HCT116 (cell line): ENCODE data around the gene COG6. TPM values are rescaled to one million over a fixed set of nuclear protein-coding genes. Genes with fewer than 3 reads are reported as not detected.

Experiments used
- ATAC-seq: fragments of 200-7000 bp; cut with Tn5 transposase; 2 replicates; pipeline ENCODE4 v1.9.1; 2020; ENCODE audit warnings: mild to moderate bottlenecking, moderate library complexity
- BruUV-seq: library from RNA; stranded (reverse); fragments of 400-500 nt; replicated peaks from 2 replicates; lab custom pipeline; 2021; lab: Mats Ljungman, UMichigan
- CTCF ChIA-PET: fragments of 300-600 bp; sonication (Branson Sonifier 250); formaldehyde crosslinking; loops from one replicate; lab custom pipeline; 2021; ENCODE audit warnings: antibody characterized with exemption; lab: Charles Lee
- POLR2A ChIA-PET: fragments of 300-600, 350-600 bp; sonication (Branson Sonifier 250); formaldehyde crosslinking; loops from one replicate; lab custom pipeline; 2021; ENCODE audit warnings: antibody characterized with exemption; lab: Charles Lee
- RAD21 ChIA-PET, 2 experiments: fragments of 300-600 bp; sonication (Branson Sonifier 250); formaldehyde crosslinking; loops; one replicate each; lab custom pipeline; 2023; ENCODE audit warnings: low total read pairs in 2 of 2; ENCODE audit not compliant: uncharacterized antibody in 2 of 2, unreplicated experiment in 2 of 2, low non-redundant PET in 1 of 2; lab: Charles Lee
- DNase-seq: peaks from one replicate; pipeline ENCODE4 v3.0.0-alpha.2; 2010; ENCODE audit warnings: low read depth, low spot score
- H2AFZ ChIP-seq: fragments of 200-600 bp; shearing (Covaris generic), sonication (generic); 2 replicates; pipeline ENCODE4 v1.6.1; 2017; ENCODE audit warnings: low read depth, mixed run types, mixed read lengths, antibody characterized with exemption, low read length; ENCODE audit not compliant: poor library complexity, severe bottlenecking
- H3K27ac ChIP-seq: 2 replicates; pipeline ENCODE4 v1.5.1; 2012; ENCODE audit warnings: low read depth, low read length
- H3K27me3 ChIP-seq: fragments of 200-600 bp; sonication (generic); 2 replicates; pipeline ENCODE4 v1.6.1; 2016; ENCODE audit warnings: mixed run types, low read length, mixed read lengths; ENCODE audit not compliant: insufficient read depth
- H3K36me3 ChIP-seq, 2 experiments: fragments of 200-500 bp in 1 of 2; fragments of 200-600 bp in 1 of 2; sonication (Bioruptor generic) in 1 of 2; sonication (generic) in 1 of 2; 2 replicates each; pipeline versions ENCODE4 v1.5.1 to v1.6.1; 2014 to 2016; ENCODE audit warnings: low read length in 2 of 2, inconsistent platforms in 1 of 2, mixed read lengths in 1 of 2, mixed run types in 1 of 2; ENCODE audit not compliant: insufficient read depth in 2 of 2, control insufficient read depth in 1 of 2
- H3K4me1 ChIP-seq, 2 experiments: fragments of 200-600 bp in 1 of 2; sonication (generic) in 1 of 2; 2 replicates each; pipeline versions ENCODE4 v1.5.1 to v1.6.1; 2012 to 2017; ENCODE audit warnings: low read length in 2 of 2, inconsistent platforms in 1 of 2, mild to moderate bottlenecking in 1 of 2, mixed read lengths in 1 of 2, mixed run types in 1 of 2, moderate library complexity in 1 of 2; ENCODE audit not compliant: insufficient read depth in 2 of 2, control insufficient read depth in 1 of 2
- H3K4me2 ChIP-seq: fragments of 200-600 bp; sonication (generic); 2 replicates; pipeline ENCODE4 v1.6.1; 2017; ENCODE audit warnings: mixed run types, low read length, mixed read lengths
- H3K4me3 ChIP-seq, 2 experiments: fragments of 200-600 bp in 1 of 2; sonication (generic) in 1 of 2; replicated peaks in 1 of 2; 2 replicates each; pipeline ENCODE4 v1.5.1; 2011 to 2016; ENCODE audit warnings: low read length in 2 of 2, control low read depth in 1 of 2, low read depth in 1 of 2, mild to moderate bottlenecking in 1 of 2, mixed read lengths in 1 of 2, mixed run types in 1 of 2
- H3K79me2 ChIP-seq: fragments of 200-600 bp; sonication (generic); 2 replicates; pipeline ENCODE4 v1.6.1; 2017; ENCODE audit warnings: mild to moderate bottlenecking, mixed run types, low read length, moderate library complexity, mixed read lengths; ENCODE audit not compliant: insufficient read depth
- H3K9ac ChIP-seq: fragments of 200-600 bp; sonication (generic); 2 replicates; pipeline ENCODE4 v1.6.1; 2016; ENCODE audit warnings: low read length, mixed read lengths
- H3K9me2 ChIP-seq: fragments of 200-600 bp; sonication (generic), shearing (Covaris generic); 2 replicates; pipeline ENCODE4 v1.6.1; 2017; ENCODE audit warnings: mixed run types, mild to moderate bottlenecking, moderate library complexity; ENCODE audit not compliant: insufficient read depth
- H3K9me3 ChIP-seq, 2 experiments: fragments of 200-500 bp in 1 of 2; fragments of 200-600 bp in 1 of 2; sonication (Bioruptor generic) in 1 of 2; sonication (generic) in 1 of 2; 2 replicates each; pipeline ENCODE4 v1.6.1; 2014 to 2017; ENCODE audit warnings: low read length in 2 of 2, mixed read lengths in 2 of 2, inconsistent platforms in 1 of 2, low read depth in 1 of 2, mild to moderate bottlenecking in 1 of 2, mixed run types in 1 of 2, moderate library complexity in 1 of 2; ENCODE audit not compliant: control insufficient read depth in 1 of 2, insufficient read depth in 1 of 2
- H4K20me1 ChIP-seq: fragments of 200-600 bp; sonication (generic), shearing (Covaris generic); 2 replicates; pipeline ENCODE4 v1.6.1; 2017; ENCODE audit warnings: mixed run types, mild to moderate bottlenecking, moderate library complexity; ENCODE audit not compliant: insufficient read depth
- CEBPB ChIP-seq: IDR thresholded peaks from 2 replicates; pipeline ENCODE4 v1.6.1; 2012; ENCODE audit warnings: low read depth
- JUND ChIP-seq: IDR thresholded peaks from 2 replicates; pipeline ENCODE4 v1.6.1; 2012
- MAX ChIP-seq: IDR thresholded peaks from 2 replicates; pipeline ENCODE4 v1.6.1; 2012
- POLR2AphosphoS5 ChIP-seq: IDR thresholded peaks from 2 replicates; pipeline ENCODE4 v1.6.1; 2011; ENCODE audit warnings: mild to moderate bottlenecking, low read depth, low read length, moderate library complexity
- RAD21 ChIP-seq: IDR thresholded peaks from 2 replicates; pipeline ENCODE4 v1.6.1; 2012; ENCODE audit warnings: low read depth, mild to moderate bottlenecking
- SP1 ChIP-seq: IDR thresholded peaks from 2 replicates; pipeline ENCODE4 v1.6.1; 2012; ENCODE audit warnings: low read depth
- TCF7L2 ChIP-seq: IDR thresholded peaks from 2 replicates; pipeline ENCODE4 v1.7.0; 2011; ENCODE audit warnings: borderline replicate concordance, inconsistent platforms; ENCODE audit not compliant: insufficient read depth, insufficient read length; ENCODE audit errors: extremely low read depth
- intact Hi-C: fragments of 100-400 bp; cut with micrococcal nuclease; formaldehyde crosslinking; loops from 2 replicates; pipeline ENCODE4 v1.10.0; 2022
- total RNA-seq: library from RNA; stranded (reverse); gene quantifications from one replicate; pipeline ENCODE4 v1.2.1, GENCODE V29; 2021; ENCODE audit not compliant: unreplicated experiment
- TF ChIP-seq, protein P1 (sequence below), 3 experiments: fragments of 200-600 bp in 1 of 3; sonication (generic) in 1 of 3; IDR thresholded peaks in 2 of 3; conservative IDR thresholded peaks in 1 of 3; 2 replicates each; pipeline ENCODE4 v1.5.1; 2012 to 2017; ENCODE audit warnings: low read depth in 2 of 3, low read length in 2 of 3, antibody characterized with exemption in 1 of 3, borderline replicate concordance in 1 of 3, control low read depth in 1 of 3, mild to moderate bottlenecking in 1 of 3, mixed read lengths in 1 of 3, mixed run types in 1 of 3, moderate library complexity in 1 of 3; ENCODE audit not compliant: insufficient read depth in 1 of 3
- TF ChIP-seq, protein P2 (sequence below): IDR thresholded peaks from 2 replicates; pipeline ENCODE4 v1.6.1; 2012; ENCODE audit warnings: low read depth

The COG6 gene
- total RNA-seq, 1 experiment from 2014 or later = 33.6 TPM

GRCh38 chr13:39737047-39737446 is 81.6 kb downstream of the COG6 start:
- ATAC-seq = no peak
- no peak for DNase-seq
- CTCF ChIA-PET = no interaction called here
- no peak overlapping the region for H3K4me3 ChIP-seq
- H3K36me3 ChIP-seq = no peaks in the 10 kb centered on the region
- no peaks in the 10 kb centered on the region for H3K9me2 ChIP-seq
- H3K9me3 ChIP-seq = no peaks in the 10 kb centered on the region
- H3K79me2 ChIP-seq = no peaks in the 10 kb centered on the region
- no peak overlapping the region for H3K4me2 ChIP-seq
- no peaks in the 10 kb centered on the region for H3K4me1 ChIP-seq
- H3K27ac ChIP-seq = no peak overlapping the region
- RAD21 ChIA-PET = no interaction called here
- no peak for TF ChIP-seq RAD21
- no peak for TF ChIP-seq JUND
- TF ChIP-seq, protein P1, sequence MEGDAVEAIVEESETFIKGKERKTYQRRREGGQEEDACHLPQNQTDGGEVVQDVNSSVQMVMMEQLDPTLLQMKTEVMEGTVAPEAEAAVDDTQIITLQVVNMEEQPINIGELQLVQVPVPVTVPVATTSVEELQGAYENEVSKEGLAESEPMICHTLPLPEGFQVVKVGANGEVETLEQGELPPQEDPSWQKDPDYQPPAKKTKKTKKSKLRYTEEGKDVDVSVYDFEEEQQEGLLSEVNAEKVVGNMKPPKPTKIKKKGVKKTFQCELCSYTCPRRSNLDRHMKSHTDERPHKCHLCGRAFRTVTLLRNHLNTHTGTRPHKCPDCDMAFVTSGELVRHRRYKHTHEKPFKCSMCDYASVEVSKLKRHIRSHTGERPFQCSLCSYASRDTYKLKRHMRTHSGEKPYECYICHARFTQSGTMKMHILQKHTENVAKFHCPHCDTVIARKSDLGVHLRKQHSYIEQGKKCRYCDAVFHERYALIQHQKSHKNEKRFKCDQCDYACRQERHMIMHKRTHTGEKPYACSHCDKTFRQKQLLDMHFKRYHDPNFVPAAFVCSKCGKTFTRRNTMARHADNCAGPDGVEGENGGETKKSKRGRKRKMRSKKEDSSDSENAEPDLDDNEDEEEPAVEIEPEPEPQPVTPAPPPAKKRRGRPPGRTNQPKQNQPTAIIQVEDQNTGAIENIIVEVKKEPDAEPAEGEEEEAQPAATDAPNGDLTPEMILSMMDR (IDR thresholded peaks at IDR 0.05 in 2 of 3, conservative IDR thresholded peaks at IDR 0.05 in 1 of 3; ENCODE audit: borderline replicate concordance in 1 of 3, insufficient read depth in 1 of 3, low read depth in 2 of 3, low read length in 2 of 3) = no peak
- TF ChIP-seq POLR2AphosphoS5 = no peak
- POLR2A ChIA-PET = no interaction called here
- BruUV-seq = no TSS peak
- H3K27me3 ChIP-seq = no peaks in the 10 kb centered on the region
- H3K9ac ChIP-seq = no peak overlapping the region
- no peaks in the 10 kb centered on the region for H4K20me1 ChIP-seq
- H2AFZ ChIP-seq = no peak overlapping the region
- intact Hi-C loops = no loop called here

- ATAC-seq = no peak
- no peak for DNase-seq
- TF ChIP-seq, protein P2, sequence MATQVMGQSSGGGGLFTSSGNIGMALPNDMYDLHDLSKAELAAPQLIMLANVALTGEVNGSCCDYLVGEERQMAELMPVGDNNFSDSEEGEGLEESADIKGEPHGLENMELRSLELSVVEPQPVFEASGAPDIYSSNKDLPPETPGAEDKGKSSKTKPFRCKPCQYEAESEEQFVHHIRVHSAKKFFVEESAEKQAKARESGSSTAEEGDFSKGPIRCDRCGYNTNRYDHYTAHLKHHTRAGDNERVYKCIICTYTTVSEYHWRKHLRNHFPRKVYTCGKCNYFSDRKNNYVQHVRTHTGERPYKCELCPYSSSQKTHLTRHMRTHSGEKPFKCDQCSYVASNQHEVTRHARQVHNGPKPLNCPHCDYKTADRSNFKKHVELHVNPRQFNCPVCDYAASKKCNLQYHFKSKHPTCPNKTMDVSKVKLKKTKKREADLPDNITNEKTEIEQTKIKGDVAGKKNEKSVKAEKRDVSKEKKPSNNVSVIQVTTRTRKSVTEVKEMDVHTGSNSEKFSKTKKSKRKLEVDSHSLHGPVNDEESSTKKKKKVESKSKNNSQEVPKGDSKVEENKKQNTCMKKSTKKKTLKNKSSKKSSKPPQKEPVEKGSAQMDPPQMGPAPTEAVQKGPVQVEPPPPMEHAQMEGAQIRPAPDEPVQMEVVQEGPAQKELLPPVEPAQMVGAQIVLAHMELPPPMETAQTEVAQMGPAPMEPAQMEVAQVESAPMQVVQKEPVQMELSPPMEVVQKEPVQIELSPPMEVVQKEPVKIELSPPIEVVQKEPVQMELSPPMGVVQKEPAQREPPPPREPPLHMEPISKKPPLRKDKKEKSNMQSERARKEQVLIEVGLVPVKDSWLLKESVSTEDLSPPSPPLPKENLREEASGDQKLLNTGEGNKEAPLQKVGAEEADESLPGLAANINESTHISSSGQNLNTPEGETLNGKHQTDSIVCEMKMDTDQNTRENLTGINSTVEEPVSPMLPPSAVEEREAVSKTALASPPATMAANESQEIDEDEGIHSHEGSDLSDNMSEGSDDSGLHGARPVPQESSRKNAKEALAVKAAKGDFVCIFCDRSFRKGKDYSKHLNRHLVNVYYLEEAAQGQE = no peak
- TF ChIP-seq CEBPB = no peak
- TF ChIP-seq MAX = no peak
- no peak for TF ChIP-seq TCF7L2
- TF ChIP-seq, protein P1 (IDR thresholded peaks at IDR 0.05 in 2 of 3, conservative IDR thresholded peaks at IDR 0.05 in 1 of 3; ENCODE audit: borderline replicate concordance in 1 of 3, insufficient read depth in 1 of 3, low read depth in 2 of 3, low read length in 2 of 3) = no peak
- no peak for TF ChIP-seq SP1
- Histone ChIP-seq H4K20me1 (no peaks in the 10 kb centered on the region), H3K9ac (no peak overlapping the region), H3K27me3 (no peaks in the 10 kb centered on the region), H3K4me1 (no peaks in the 10 kb centered on the region), H3K36me3 (no peaks in the 10 kb centered on the region), H2AFZ (no peak overlapping the region), H3K9me3 (no peaks in the 10 kb centered on the region), H3K27ac (no peak overlapping the region), H3K79me2 (no peaks in the 10 kb centered on the region), H3K9me2 (no peaks in the 10 kb centered on the region), H3K4me2 (no peak overlapping the region), H3K4me3 (no peak overlapping the region)
- ChIA-PET RAD21 (no interaction called here), POLR2A (no interaction called here), CTCF (no interaction called here)
- no TSS peak for BruUV-seq
- intact Hi-C loops = no loop called here
Measured at GRCh38 chr13:39740761-39741160, 85.3 kb downstream of the COG6 start.
